HCEC 1CT (cell line): ENCODE data around the gene TALDO1.
"Not testable (repeated sequence)": the region's sequence is repeated elsewhere in the genome, so short reads cannot be mapped to it uniquely, and the experiment has no call there.

Experiments
- DNase-seq: peaks from one replicate; pipeline ENCODE4 v3.0.0-alpha.2; 2017

The TALDO1 gene

DNA sequence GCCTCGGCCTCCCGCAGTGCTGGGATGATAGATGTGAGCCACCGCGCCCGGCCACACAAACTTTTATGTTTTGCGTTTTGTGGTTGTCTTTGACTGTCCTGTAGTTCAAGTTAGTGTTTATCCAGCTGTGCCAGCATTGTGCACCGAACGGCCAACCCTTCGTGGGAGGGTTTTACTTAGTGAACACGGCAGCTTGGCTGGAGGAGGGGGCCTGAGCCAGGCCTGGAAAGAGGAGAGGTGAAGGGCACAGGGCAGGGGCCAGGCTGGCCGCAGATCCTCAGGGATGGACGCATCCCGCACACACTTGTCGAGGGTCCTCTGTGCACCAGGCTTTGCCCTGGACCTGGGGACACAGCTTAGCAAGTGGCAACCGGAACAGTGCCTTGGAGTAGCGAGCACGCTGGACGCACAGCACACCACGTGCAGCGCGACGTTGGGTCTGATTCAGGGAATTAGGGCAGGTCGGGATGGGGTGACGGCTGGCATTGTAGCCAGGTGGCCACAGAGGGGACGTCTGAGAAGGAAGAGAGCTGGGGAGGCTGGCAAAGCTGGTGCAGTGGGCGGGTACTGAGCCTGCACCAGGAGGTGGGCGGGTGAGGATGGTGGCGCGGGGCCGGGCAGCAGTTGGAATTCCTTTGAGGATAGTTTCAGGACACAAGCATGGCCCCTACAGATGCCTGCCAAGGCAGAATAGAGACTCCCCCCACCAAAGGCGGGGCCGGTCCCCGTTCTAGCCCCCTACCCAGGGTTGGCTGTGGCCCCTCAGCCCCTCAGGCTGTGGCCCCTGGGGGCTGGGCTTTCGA lies 27.8 kb upstream of the TALDO1 start:
- no peak for DNase-seq

GRCh38 chr11:720017-720641 lies 27.1 kb upstream of the TALDO1 start:
- DNase-seq: no peak

DNA sequence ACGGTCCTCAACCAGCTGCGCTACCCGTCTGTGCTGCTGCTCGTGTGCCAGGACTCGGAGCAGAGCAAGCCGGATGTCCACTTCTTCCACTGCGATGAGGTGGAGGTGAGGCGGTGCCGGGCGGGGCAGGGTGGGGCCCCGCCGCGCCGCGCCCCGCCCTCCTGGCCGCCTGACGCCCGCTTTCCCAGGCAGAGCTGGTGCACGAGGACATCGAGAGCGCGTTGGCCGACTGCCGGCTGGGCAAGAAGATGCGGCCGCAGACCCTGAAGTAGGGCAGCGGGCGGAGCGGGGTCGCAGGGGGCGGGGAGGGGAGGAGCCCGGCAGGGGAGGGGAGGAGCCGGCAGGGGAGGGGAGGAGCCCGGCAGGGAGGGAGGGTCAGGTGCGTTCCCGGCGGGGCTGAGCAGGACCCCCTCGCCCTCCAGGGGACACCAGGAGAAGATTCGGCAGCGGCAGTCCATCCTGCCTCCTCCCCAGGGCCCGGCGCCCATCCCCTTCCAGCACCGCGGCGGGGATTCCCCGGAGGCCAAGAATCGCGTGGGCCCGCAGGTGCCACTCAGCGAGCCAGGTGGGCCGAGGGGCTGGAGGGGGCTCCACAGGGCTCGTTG lies 26.5 kb upstream of the TALDO1 start:
- DNase-seq: peak; percentile 46

DNA sequence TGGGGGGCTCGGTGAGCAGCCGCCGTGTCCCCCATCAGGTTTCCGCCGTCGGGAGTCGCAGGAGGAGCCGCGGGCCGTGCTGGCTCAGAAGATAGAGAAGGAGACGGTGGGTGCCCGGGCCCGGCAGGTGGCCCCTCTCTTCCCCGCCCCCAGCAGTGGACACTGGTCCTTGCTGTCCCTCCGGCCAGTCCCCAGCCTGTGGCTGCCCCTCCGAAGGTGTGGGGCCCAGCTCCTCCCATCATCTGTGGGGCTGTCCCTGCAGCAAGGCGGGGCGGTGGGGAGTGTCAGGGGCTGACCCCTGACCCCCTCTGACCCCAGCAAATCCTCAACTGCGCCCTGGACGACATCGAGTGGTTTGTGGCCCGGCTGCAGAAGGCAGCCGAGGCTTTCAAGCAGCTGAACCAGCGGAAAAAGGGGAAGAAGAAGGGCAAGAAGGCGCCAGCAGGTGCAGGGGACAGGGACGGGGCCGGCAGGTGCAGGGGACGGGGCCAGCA lies 26.0 kb upstream of the TALDO1 start:
- DNase-seq: no peak

DNA sequence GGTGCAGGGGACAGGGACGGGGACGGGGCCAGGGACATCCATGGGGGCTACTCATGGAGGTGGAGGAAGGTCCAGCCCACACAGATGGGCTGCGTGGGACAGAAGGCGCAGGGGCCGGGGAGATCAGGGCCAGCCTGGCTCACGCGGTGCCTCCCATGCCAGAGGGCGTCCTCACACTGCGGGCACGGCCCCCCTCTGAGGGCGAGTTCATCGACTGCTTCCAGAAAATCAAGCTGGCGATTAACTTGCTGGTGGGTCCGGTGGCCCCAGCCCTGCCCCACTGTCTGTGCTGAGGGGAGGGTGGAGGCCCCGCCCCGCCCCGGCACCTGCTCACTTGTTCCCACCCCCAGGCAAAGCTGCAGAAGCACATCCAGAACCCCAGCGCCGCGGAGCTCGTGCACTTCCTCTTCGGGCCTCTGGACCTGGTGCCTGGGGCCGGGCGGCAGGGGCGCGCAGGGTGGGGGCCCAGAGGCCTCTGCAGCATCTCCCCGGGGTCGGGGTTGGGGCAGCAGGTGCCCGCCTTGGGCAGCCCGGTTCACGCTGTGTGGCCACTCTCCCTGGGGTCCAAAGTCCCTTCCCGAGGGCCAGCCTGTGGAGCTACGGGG lies 25.4 kb upstream of the TALDO1 start:
- no peak for DNase-seq

DNA sequence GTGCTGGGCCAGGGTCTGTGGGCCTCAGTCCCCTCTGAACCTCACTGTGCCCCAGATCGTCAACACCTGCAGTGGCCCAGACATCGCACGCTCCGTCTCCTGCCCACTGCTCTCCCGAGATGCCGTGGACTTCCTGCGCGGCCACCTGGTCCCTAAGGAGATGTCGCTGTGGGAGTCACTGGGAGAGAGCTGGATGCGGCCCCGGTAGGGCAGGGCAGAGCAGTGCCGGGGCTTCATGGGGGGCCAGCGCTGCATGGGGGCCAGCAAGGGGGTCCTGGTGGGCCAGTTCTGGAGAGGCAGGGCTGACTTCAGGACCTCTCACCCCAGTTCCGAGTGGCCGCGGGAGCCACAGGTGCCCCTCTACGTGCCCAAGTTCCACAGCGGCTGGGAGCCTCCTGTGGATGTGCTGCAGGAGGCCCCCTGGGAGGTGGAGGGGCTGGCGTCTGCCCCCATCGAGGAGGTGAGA lies 24.9 kb upstream of the TALDO1 start:
- DNase-seq: no peak

GRCh38 chr11:723120-723883 lies 24.0 kb upstream of the TALDO1 start:
- DNase-seq: peak; percentile 54

GRCh38 chr11:724049-724777 lies 23.1 kb upstream of the TALDO1 start:
- no peak for DNase-seq

GRCh38 chr11:724778-725386 lies 22.4 kb upstream of the TALDO1 start:
- DNase-seq: no peak

DNA sequence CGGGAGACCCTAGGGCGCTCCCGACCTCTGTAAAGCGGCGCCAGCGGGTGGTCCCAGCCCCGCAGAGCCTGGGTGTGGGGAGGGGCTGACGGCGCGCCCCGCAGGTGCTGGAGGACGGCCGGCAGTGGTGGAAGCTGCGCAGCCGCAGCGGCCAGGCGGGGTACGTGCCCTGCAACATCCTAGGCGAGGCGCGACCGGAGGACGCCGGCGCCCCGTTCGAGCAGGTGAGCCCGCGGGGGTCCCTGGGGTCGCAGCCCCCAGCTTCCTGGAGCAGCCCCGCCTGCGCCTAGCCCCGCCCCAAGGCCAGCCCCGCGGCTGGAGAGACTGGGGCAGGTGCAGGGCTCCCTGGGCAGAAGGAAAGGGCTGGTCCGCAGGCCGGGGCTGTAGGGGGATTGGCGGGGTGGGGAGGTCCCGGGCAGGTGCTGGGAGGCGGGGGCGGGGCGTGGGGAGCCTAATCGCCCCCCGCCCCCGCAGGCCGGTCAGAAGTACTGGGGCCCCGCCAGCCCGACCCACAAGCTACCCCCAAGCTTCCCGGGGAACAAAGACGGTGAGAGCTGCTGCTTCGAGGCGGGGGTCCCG lies 21.6 kb upstream of the TALDO1 start:
- DNase-seq: no peak

DNA sequence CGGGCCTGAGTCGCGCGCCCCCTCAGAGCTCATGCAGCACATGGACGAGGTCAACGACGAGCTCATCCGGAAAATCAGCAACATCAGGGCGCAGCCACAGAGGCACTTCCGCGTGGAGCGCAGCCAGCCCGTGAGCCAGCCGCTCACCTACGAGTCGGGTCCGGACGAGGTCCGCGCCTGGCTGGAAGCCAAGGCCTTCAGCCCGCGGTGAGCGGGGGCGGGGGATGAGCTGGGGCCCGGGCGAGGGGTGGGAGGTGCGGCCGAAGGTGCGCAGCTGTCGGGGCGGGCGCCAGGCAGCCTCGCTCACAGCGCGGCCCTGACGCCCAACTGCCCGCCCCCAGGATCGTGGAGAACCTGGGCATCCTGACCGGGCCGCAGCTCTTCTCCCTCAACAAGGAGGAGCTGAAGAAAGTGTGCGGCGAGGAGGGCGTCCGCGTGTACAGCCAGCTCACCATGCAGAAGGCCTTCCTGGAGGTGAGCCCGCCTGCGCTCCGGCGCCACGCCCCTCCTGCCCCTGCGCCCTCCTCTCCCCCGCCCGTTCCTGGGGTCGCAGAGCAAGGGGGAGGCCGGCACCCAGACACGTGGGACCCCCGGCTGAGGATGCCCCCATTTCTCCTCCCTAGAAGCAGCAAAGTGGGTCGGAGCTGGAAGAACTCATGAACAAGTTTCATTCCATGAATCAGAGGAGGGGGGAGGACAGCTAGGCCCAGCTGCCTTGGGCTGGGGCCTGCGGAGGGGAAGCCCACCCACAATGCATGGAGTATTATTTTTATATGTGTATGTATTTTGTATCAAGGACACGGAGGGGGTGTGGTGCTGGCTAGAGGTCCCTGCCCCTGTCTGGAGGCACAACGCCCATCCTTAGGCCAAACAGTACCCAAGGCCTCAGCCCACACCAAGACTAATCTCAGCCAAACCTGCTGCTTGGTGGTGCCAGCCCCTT lies 20.7 kb upstream of the TALDO1 start:
- no peak for DNase-seq

- no peak for DNase-seq
Observed at GRCh38 chr11:727281-727701, 20.0 kb upstream of the TALDO1 start.

GRCh38 chr11:727859-728748 lies 19.2 kb upstream of the TALDO1 start:
- DNase-seq: peak; percentile 91

- no peak for DNase-seq
Observed at GRCh38 chr11:728901-729491, 18.3 kb upstream of the TALDO1 start.

GRCh38 chr11:729492-730074 lies 17.7 kb upstream of the TALDO1 start:
- no peak for DNase-seq

- DNase-seq: no peak
Observed at GRCh38 chr11:733072-733471, 14.2 kb upstream of the TALDO1 start.

DNA sequence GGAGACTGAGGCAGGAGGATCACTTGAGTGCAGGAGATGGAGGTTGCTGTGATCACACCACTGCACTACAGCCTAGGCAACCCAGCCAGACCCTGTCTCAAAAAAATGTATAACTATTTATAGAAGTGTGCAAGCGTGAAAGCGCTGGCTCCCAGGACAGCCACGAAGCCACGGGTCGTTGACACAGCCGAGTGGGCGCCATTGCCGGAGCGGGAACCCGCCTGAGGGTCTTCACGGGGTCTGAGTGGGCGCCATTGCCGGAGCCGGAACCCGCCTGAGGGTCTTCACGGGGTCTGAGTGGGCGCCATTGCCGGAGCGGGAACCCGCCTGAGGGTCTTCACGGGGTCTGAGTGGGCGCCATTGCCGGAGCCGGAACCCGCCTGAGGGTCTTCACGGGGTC lies 12.7 kb upstream of the TALDO1 start:
- DNase-seq: not testable (repeated sequence)

- no peak for DNase-seq
Observed at GRCh38 chr11:737366-737765, 9.9 kb upstream of the TALDO1 start.
